Measurements from ENCODE around the gene HIBCH.

- TF ChIP-seq EZH2 (IDR thresholded peaks at IDR 0.05; ENCODE audit: insufficient read depth, poor library complexity, severe bottlenecking) (no peak), EZH2phosphoT487 (IDR thresholded peaks at IDR 0.05; ENCODE audit: insufficient read depth, low read depth) (no peak)
Measured at GRCh38 chr2:190344276-190344827, 24.7 kb upstream of the HIBCH start.
